ENCODE data around the gene MRPL53. TPM values are rescaled to one million over a fixed set of nuclear protein-coding genes. Genes with fewer than 3 reads are reported as not detected.
"Not testable (repeated sequence)": the region's sequence is repeated elsewhere in the genome, so short reads cannot be mapped to it uniquely, and the experiment has no call there.

MRPL53 gene
- total RNA-seq, 1 donor from 2014 or later, result 39.9 TPM

- DNase-seq (ENCODE audit: low read depth in 2 of 2), result peak; percentile 97
Measured at GRCh38 chr2:74482801-74483674, 10.6 kb upstream of the MRPL53 start, which contains the start of the genes CCDC142 and TTC31. Gene CCDC142 (minus strand): TSS chr2:74482998. CDS start chr2:74482837, 161 bp downstream. Gene TTC31 (plus strand): TSS chr2:74483081. CDS start chr2:74483096, 15 bp downstream.

GRCh38 chr2:74481961-74482800 lies 9.7 kb upstream of the MRPL53 start:
- peak; percentile 30 to 70 for DNase-seq (ENCODE audit: low read depth in 2 of 2)

- no peak for DNase-seq (ENCODE audit: low read depth in 2 of 2)
Measured at GRCh38 chr2:74481431-74481830, 9.0 kb upstream of the MRPL53 start.

GRCh38 chr2:74474899-74475298 lies 2.4 kb upstream of the MRPL53 start:
- DNase-seq (ENCODE audit: low read depth in 2 of 2), result peak; percentile 25 to 27

- no peak for DNase-seq (ENCODE audit: low read depth in 2 of 2)
Measured at GRCh38 chr2:74474481-74474880, 2.0 kb upstream of the MRPL53 start.

- DNase-seq (ENCODE audit: low read depth in 2 of 2), result no peak
Measured at GRCh38 chr2:74472945-74473258, 422 bp upstream of the MRPL53 start.

- no peak for DNase-seq (ENCODE audit: low read depth in 2 of 2)
Measured at GRCh38 chr2:74471332-74472065, 981 bp downstream of the MRPL53 start.

- DNase-seq (ENCODE audit: low read depth in 2 of 2), result not testable (repeated sequence)
Measured at GRCh38 chr2:74470742-74471141, 1.7 kb downstream of the MRPL53 start.

- peak in 1 of 2 donors; percentile 21 for DNase-seq (ENCODE audit: low read depth in 2 of 2)
Measured at GRCh38 chr2:74464406-74464805, 8.1 kb downstream of the MRPL53 start.

GRCh38 chr2:74462786-74463105 lies 9.7 kb downstream of the MRPL53 start:
- no peak for DNase-seq (ENCODE audit: low read depth in 2 of 2)

GRCh38 chr2:74462054-74462785 lies 10.3 kb downstream of the MRPL53 start:
- DNase-seq (ENCODE audit: low read depth in 2 of 2), result no peak

- no peak for DNase-seq (ENCODE audit: low read depth in 2 of 2)
Measured at GRCh38 chr2:74461187-74462053, 11.1 kb downstream of the MRPL53 start.

GRCh38 chr2:74460187-74460586 lies 12.3 kb downstream of the MRPL53 start:
- DNase-seq (ENCODE audit: low read depth in 2 of 2), result not testable (repeated sequence)

GRCh38 chr2:74459503-74460118 lies 12.9 kb downstream of the MRPL53 start:
- DNase-seq (ENCODE audit: low read depth in 2 of 2), result not testable (repeated sequence)

- peak in 1 of 2 donors; percentile 17 for DNase-seq (ENCODE audit: low read depth in 2 of 2)
Measured at GRCh38 chr2:74458938-74459363, 13.5 kb downstream of the MRPL53 start.

GRCh38 chr2:74458132-74458937 lies 14.1 kb downstream of the MRPL53 start, which contains the start of gene WBP1:
Gene WBP1 (plus strand): TSS chr2:74458438. CDS start chr2:74458603, 165 bp downstream.
- peak; percentile 100 for DNase-seq (ENCODE audit: low read depth in 2 of 2)

- DNase-seq (ENCODE audit: low read depth in 2 of 2), result peak in 1 of 2 donors; percentile 76
Measured at GRCh38 chr2:74457549-74458131, 14.8 kb downstream of the MRPL53 start.

GRCh38 chr2:74457129-74457548 lies 15.3 kb downstream of the MRPL53 start:
- peak in 1 of 2 donors; percentile 46 for DNase-seq (ENCODE audit: low read depth in 2 of 2)
